A549 treated with GW870086 at 1 μM for 4 hours (cell line): ENCODE results near the gene OR52B2. TPM values are rescaled to one million over a fixed set of nuclear protein-coding genes. Genes with fewer than 3 reads are reported as not detected.

Experiments used
- total RNA-seq: library from RNA; stranded (reverse); fragments of 200-300 nt; extraction: Qiagen RNA extraction; gene quantifications from 5 replicates; pipeline ENCODE4 v1.2.3, GENCODE V29; 2022; ENCODE audit warnings: low read depth

The OR52B2 gene
- total RNA-seq, result not detected in 5 replicates

DNA sequence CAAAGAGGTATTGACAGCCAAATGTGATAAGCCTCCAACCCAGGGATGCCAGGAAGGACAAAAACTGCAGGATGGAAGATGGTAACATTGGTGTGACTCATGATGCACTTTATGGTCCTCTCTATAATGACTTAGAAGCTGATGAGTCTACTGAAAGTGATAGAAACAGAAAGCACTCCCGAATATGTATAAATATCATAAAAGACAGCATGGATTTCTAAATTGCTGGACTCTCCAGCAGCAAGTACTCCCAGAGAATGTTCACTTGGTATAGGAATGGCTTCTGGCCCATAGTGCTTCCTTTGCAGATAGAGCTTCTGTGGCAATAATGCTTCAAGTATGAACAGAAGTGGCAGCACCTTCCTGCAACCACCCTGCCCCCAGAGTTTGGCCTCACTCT lies at the start of gene OR52B2:
Gene OR52B2 (minus strand): TSS at position 101 of the 400 bp plus-strand sequence. CDS start 0 bp downstream, at position 101.

DNA sequence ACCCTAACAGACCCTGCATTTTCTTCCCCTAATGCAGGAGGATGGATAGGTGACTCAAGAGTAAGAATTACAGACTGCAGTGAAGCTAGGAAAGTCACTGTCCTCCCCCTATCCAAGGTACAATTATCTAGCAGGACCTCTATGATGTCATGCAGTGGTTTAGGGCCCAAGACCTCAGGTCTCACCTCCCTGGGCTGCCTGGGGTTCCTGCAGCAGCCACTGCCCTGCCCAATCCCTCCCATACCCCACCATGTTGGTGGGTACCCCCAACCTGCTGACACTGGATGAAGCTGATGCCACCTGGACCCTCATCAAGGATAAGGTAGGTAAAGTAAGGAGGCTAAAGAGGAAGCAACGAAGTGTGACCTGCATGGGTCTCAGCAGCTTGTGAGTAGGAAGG lies 35.2 kb upstream of the OR52B2 start, which contains the start of gene C11orf42:
Gene C11orf42 (plus strand): TSS at position 192 of the 400 bp plus-strand sequence. CDS start 59 bp downstream, at position 251.

DNA sequence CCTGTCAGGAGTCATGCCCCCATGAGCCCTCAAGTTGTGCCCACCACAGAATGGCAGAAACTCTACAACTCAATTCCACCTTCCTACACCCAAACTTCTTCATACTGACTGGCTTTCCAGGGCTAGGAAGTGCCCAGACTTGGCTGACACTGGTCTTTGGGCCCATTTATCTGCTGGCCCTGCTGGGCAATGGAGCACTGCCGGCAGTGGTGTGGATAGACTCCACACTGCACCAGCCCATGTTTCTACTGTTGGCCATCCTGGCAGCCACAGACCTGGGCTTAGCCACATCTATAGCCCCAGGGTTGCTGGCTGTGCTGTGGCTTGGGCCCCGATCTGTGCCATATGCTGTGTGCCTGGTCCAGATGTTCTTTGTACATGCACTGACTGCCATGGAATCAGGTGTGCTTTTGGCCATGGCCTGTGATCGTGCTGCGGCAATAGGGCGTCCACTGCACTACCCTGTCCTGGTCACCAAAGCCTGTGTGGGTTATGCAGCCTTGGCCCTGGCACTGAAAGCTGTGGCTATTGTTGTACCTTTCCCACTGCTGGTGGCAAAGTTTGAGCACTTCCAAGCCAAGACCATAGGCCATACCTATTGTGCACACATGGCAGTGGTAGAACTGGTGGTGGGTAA lies 29.2 kb upstream of the OR52B2 start, which contains the start of gene OR52W1:
Gene OR52W1 (plus strand): TSS at position 51 of the 637 bp plus-strand sequence. CDS start 0 bp downstream, at position 51.

Other genes starting within 250 kb of the OR52B2 start
- not detected in 5 replicates for gene OR56A3, start 228.1 kb downstream of the OR52B2 start, total RNA-seq
- not detected in 5 replicates for gene OR56A5, start 201.8 kb downstream of the OR52B2 start, total RNA-seq
- gene OR52L1, start 183.3 kb downstream of the OR52B2 start, total RNA-seq, result not detected in 5 replicates
- not detected in 5 replicates for gene OR56A4, start 163.4 kb downstream of the OR52B2 start, total RNA-seq
- gene OR56A1, start 139.6 kb downstream of the OR52B2 start, total RNA-seq, result not detected in 5 replicates
- gene OR56B4, start 62.6 kb downstream of the OR52B2 start, total RNA-seq, result not detected in 5 replicates
- not detected in 5 replicates for gene OR52W1, start 28.9 kb upstream of the OR52B2 start, total RNA-seq
- gene C11orf42, start 35.2 kb upstream of the OR52B2 start, total RNA-seq, result not detected in 5 replicates
- 14.0 to 19.4 TPM (median 17.4 TPM) in 5 replicates for gene FHIP1B, start 64.3 kb upstream of the OR52B2 start, total RNA-seq
- gene CNGA4, start 68.8 kb upstream of the OR52B2 start, total RNA-seq, result 0.07 TPM in 1 of 5 replicates, not detected in the others
- gene CCKBR, start 89.5 kb upstream of the OR52B2 start, total RNA-seq, result not detected in 5 replicates
- gene CAVIN3, start 150.2 kb upstream of the OR52B2 start, total RNA-seq, result 24.5 to 34.6 TPM (median 27.8 TPM) in 5 replicates
- gene SMPD1, start 220.1 kb upstream of the OR52B2 start, total RNA-seq, result 9.0 to 9.9 TPM (median 9.2 TPM) in 5 replicates
- gene APBB1, start 248.8 kb upstream of the OR52B2 start, total RNA-seq, result 16.0 to 18.8 TPM (median 18.2 TPM) in 5 replicates